Astrocyte (in vitro differentiated cells and primary cell): ENCODE results near the gene XG. TPM values are rescaled to one million over a fixed set of nuclear protein-coding genes. Genes with fewer than 3 reads are reported as not detected.

Source experiments
- DNase-seq: peaks from one replicate; pipeline ENCODE4 v3.0.0-alpha.2; 2010; ENCODE audit warnings: low read depth
- FAIRE-seq: peaks from 2 replicates; lab custom pipeline; 2011; peaks lifted over from hg19 to GRCh38; lab: Jason Lieb, UNC
- H2AFZ ChIP-seq: 2 replicates; pipeline ENCODE4 v1.6.0; 2012; ENCODE audit warnings: low read depth, low read length, inconsistent platforms
- H3K27ac ChIP-seq: 2 replicates; pipeline ENCODE4 v1.5.1; 2011; ENCODE audit warnings: low read depth, low read length, inconsistent platforms
- H3K27me3 ChIP-seq: 2 replicates; pipeline ENCODE4 v1.6.0; 2011; ENCODE audit warnings: low read length, inconsistent platforms; ENCODE audit not compliant: insufficient read depth
- H3K36me3 ChIP-seq: 2 replicates; pipeline ENCODE4 v1.5.1; 2011; ENCODE audit warnings: low read length, inconsistent platforms; ENCODE audit not compliant: insufficient read depth
- H3K4me1 ChIP-seq: 2 replicates; pipeline ENCODE4 v1.5.1; 2011; ENCODE audit warnings: low read length, inconsistent platforms; ENCODE audit not compliant: insufficient read depth
- H3K4me2 ChIP-seq: 2 replicates; pipeline ENCODE4 v1.6.0; 2012; ENCODE audit warnings: low read length, inconsistent platforms
- H3K4me3 ChIP-seq: 2 replicates; pipeline ENCODE4 v1.5.1; 2011; ENCODE audit warnings: low read depth, mild to moderate bottlenecking, low read length, inconsistent platforms; ENCODE audit not compliant: insufficient read depth
- H3K79me2 ChIP-seq: 2 replicates; pipeline ENCODE4 v1.6.0; 2012; ENCODE audit warnings: mild to moderate bottlenecking, low read length, inconsistent platforms; ENCODE audit not compliant: insufficient read depth
- H3K9ac ChIP-seq: 2 replicates; pipeline ENCODE4 v1.6.0; 2012; ENCODE audit warnings: mild to moderate bottlenecking, low read length, inconsistent platforms
- H3K9me3 ChIP-seq: 2 replicates; pipeline ENCODE4 v1.5.1; 2012; ENCODE audit warnings: low read depth, mild to moderate bottlenecking, low read length, inconsistent platforms; ENCODE audit not compliant: insufficient read depth
- H4K20me1 ChIP-seq: 2 replicates; pipeline ENCODE4 v1.6.0; 2012; ENCODE audit warnings: low read length, inconsistent platforms; ENCODE audit not compliant: insufficient read depth
- H3K27ac Mint-ChIP-seq: one replicate; pipeline ENCODE4 v1.8.0; 2021; ENCODE audit warnings: mild to moderate bottlenecking, mixed read lengths; ENCODE audit not compliant: unreplicated experiment
- H3K27me3 Mint-ChIP-seq: one replicate; pipeline ENCODE4 v1.8.0; 2021; ENCODE audit warnings: low read depth, mixed read lengths; ENCODE audit not compliant: unreplicated experiment
- H3K36me3 Mint-ChIP-seq: one replicate; pipeline ENCODE4 v1.8.0; 2021; ENCODE audit warnings: low read depth, mixed read lengths; ENCODE audit not compliant: unreplicated experiment
- H3K4me1 Mint-ChIP-seq: one replicate; pipeline ENCODE4 v1.8.0; 2021; ENCODE audit warnings: low read depth, mixed read lengths; ENCODE audit not compliant: unreplicated experiment
- H3K4me3 Mint-ChIP-seq: one replicate; pipeline ENCODE4 v1.8.0; 2021; ENCODE audit warnings: mild to moderate bottlenecking, moderate library complexity, mixed read lengths; ENCODE audit not compliant: unreplicated experiment
- H3K9me3 Mint-ChIP-seq: one replicate; pipeline ENCODE4 v1.8.0; 2021; ENCODE audit warnings: mild to moderate bottlenecking, mixed read lengths; ENCODE audit not compliant: unreplicated experiment
- CTCF ChIP-seq: IDR thresholded peaks from 2 replicates; pipeline ENCODE4 v1.5.1; 2011; ENCODE audit warnings: low read depth, mild to moderate bottlenecking, inconsistent platforms, low read length, moderate library complexity; ENCODE audit not compliant: insufficient read depth
- EZH2 ChIP-seq: IDR thresholded peaks from 2 replicates; pipeline ENCODE4 v1.6.1; 2012; ENCODE audit warnings: mild to moderate bottlenecking, low read length, inconsistent platforms; ENCODE audit not compliant: insufficient read depth
- total RNA-seq: library from RNA; stranded (reverse); gene quantifications from 2 replicates; pipeline ENCODE4 v1.2.1, GENCODE V29; 2021

XG gene
- total RNA-seq, 1 donor from 2014 or later: 0.30 TPM

- Histone ChIP-seq H4K20me1 (no peaks in the 10 kb centered on the region), H3K4me2 (no peak overlapping the region), H3K4me3 (no peak overlapping the region), H3K27me3 (no peaks in the 10 kb centered on the region), H3K4me1 (no peaks in the 10 kb centered on the region), H3K9ac (no peak overlapping the region), H3K36me3 (no peaks in the 10 kb centered on the region), H3K27ac (no peak overlapping the region), H2AFZ (no peak overlapping the region), H3K9me3 (no peaks in the 10 kb centered on the region), H3K79me2 (no peaks in the 10 kb centered on the region)
- H3K27ac Mint-ChIP-seq: no peak overlapping the region
- H3K4me1 Mint-ChIP-seq: no peaks in the 10 kb centered on the region
- no peak for FAIRE-seq
- H3K4me3 Mint-ChIP-seq: no peak overlapping the region
- H3K36me3 Mint-ChIP-seq: no peaks in the 10 kb centered on the region
- peaks cover 6% of the 10 kb centered on the region for H3K27me3 Mint-ChIP-seq
- H3K9me3 Mint-ChIP-seq: no peaks in the 10 kb centered on the region
- no peak for TF ChIP-seq EZH2
- no peak for TF ChIP-seq CTCF
- DNase-seq: no peak
These were observed 30.9 kb downstream of the XG start for GRCh38 chrX:2782778-2783177.

GRCh38 chrX:2784026-2784425 is 32.2 kb downstream of the XG start:
- Mint-ChIP-seq H3K9me3 (no peaks in the 10 kb centered on the region), H3K27ac (no peak overlapping the region), H3K4me3 (no peak overlapping the region), H3K36me3 (no peaks in the 10 kb centered on the region), H3K27me3 (peaks cover 6% of the 10 kb centered on the region), H3K4me1 (no peaks in the 10 kb centered on the region)
- Histone ChIP-seq H4K20me1 (no peaks in the 10 kb centered on the region), H3K4me2 (no peak overlapping the region), H2AFZ (no peak overlapping the region), H3K9ac (no peak overlapping the region), H3K4me3 (no peak overlapping the region), H3K79me2 (no peaks in the 10 kb centered on the region), H3K27ac (no peak overlapping the region), H3K9me3 (no peaks in the 10 kb centered on the region), H3K27me3 (no peaks in the 10 kb centered on the region), H3K4me1 (no peaks in the 10 kb centered on the region), H3K36me3 (no peaks in the 10 kb centered on the region)
- DNase-seq (no peak), FAIRE-seq (no peak)
- TF ChIP-seq CTCF (no peak), EZH2 (no peak)

GRCh38 chrX:2785538-2785937 is 33.7 kb downstream of the XG start:
- Histone ChIP-seq H3K4me3 (no peak overlapping the region), H3K9me3 (no peaks in the 10 kb centered on the region), H2AFZ (no peak overlapping the region), H3K36me3 (no peaks in the 10 kb centered on the region), H3K79me2 (no peaks in the 10 kb centered on the region), H3K27ac (no peak overlapping the region), H3K4me2 (no peak overlapping the region), H3K4me1 (no peaks in the 10 kb centered on the region), H3K27me3 (no peaks in the 10 kb centered on the region), H4K20me1 (no peaks in the 10 kb centered on the region), H3K9ac (no peak overlapping the region)
- Mint-ChIP-seq H3K36me3 (no peaks in the 10 kb centered on the region), H3K27ac (no peak overlapping the region), H3K27me3 (peaks cover 4% of the 10 kb centered on the region), H3K9me3 (no peaks in the 10 kb centered on the region), H3K4me1 (no peaks in the 10 kb centered on the region), H3K4me3 (no peak overlapping the region)
- no peak for FAIRE-seq
- DNase-seq: no peak
- TF ChIP-seq CTCF (no peak), EZH2 (no peak)
